ENCODE results near the gene ARHGAP12.

ARHGAP12 gene

DNA sequence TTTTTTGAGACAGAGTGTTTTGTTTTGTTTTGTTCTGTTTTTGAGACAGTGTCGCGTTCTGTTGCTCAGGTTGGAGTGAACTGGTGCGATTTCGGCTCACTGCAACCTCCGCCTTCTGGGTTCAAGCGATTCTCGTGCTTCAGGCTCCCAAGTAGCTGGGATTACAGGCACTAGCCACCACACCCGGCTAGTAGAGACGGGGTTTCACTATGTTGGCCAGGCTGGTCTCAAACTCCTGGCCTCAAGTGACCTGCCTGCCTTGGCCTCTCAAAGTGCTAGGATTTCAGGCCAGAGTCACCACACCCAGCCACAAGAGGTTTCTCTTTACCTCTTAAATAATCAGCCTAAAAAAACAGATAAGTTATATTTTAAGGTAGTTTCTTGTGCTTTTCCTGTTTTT, 8.7 kb upstream of the ARHGAP12 start:
- Histone ChIP-seq H3K27me3 (ENCODE audit: insufficient read depth, low read length, poor library complexity) (no peaks in the 10 kb centered on the region), H3K4me2 (ENCODE audit: low read length) (no peak overlapping the region), H3K79me1 (ENCODE audit: low read length) (no peaks in the 10 kb centered on the region), H3K4me3 (ENCODE audit: low read length) (no peak overlapping the region), H3K4ac (ENCODE audit: low read depth, low read length) (no peak overlapping the region), H3K23ac (ENCODE audit: low read length) (no peak overlapping the region), H3K4me1 (ENCODE audit: control insufficient read depth, low read depth, low read length) (no peaks in the 10 kb centered on the region), H3K79me2 (ENCODE audit: control insufficient read depth, insufficient read depth, low read length) (no peaks in the 10 kb centered on the region), H3K9ac (ENCODE audit: low read length) (no peak overlapping the region), H4K5ac (ENCODE audit: low read length) (no peak overlapping the region), H2BK120ac (ENCODE audit: low read depth, low read length) (no peak overlapping the region), H3K18ac (ENCODE audit: low read length) (no peak overlapping the region), H3K27ac (ENCODE audit: low read depth, low read length) (no peak overlapping the region), H2BK15ac (replicated peaks; ENCODE audit: low read depth) (no peak overlapping the region), H3K36me3 (ENCODE audit: control insufficient read depth, insufficient read depth, low read length) (no peaks in the 10 kb centered on the region), H2BK5ac (ENCODE audit: low read length) (no peak overlapping the region), H4K8ac (ENCODE audit: low read depth, low read length) (no peak overlapping the region), H3K56ac (ENCODE audit: low read length) (no peak overlapping the region), H2AK5ac (ENCODE audit: low read length) (no peak overlapping the region)
- WGBS (ENCODE audit: extremely low coverage, insufficient coverage, low lambda C conversion rate) = no CpG with 5 or more reads among the region's 9 CpGs
- DNase-seq = no peak

DNA sequence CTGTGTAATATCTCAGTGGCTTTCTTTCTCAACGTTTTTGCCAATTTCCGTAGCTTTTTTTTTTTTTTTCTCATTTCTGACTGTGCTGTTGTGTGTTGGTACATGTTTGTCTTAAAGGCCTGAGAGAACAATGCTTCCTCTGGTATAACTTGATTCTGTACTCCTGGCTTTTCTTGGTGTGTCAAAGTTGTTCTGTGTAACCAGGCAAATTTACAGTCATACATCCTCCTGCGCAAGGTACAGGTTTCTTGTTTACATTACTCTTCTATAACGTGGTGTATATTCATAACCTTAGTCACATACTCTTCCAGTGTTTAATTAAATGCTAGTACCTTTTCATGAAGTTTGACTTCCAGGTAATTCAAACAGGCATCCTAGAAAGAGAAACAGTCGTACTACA, 8.3 kb upstream of the ARHGAP12 start:
- H3K79me1 ChIP-seq (ENCODE audit: low read length) = no peaks in the 10 kb centered on the region
- H2BK120ac ChIP-seq (ENCODE audit: low read depth, low read length) = no peak overlapping the region
- H3K4me2 ChIP-seq (ENCODE audit: low read length) = no peak overlapping the region
- H3K4ac ChIP-seq (ENCODE audit: low read depth, low read length) = no peak overlapping the region
- H2BK15ac ChIP-seq (replicated peaks; ENCODE audit: low read depth) = no peak overlapping the region
- no peak overlapping the region for H3K23ac ChIP-seq (ENCODE audit: low read length)
- no CpG with 5 or more reads among the region's 5 CpGs for WGBS (ENCODE audit: extremely low coverage, insufficient coverage, low lambda C conversion rate)
- no peaks in the 10 kb centered on the region for H3K27me3 ChIP-seq (ENCODE audit: insufficient read depth, low read length, poor library complexity)
- no peak overlapping the region for H2AK5ac ChIP-seq (ENCODE audit: low read length)
- no peak overlapping the region for H3K18ac ChIP-seq (ENCODE audit: low read length)
- no peak overlapping the region for H3K9ac ChIP-seq (ENCODE audit: low read length)
- no peaks in the 10 kb centered on the region for H3K4me1 ChIP-seq (ENCODE audit: control insufficient read depth, low read depth, low read length)
- H3K56ac ChIP-seq (ENCODE audit: low read length) = peak overlapping the region; percentile 25
- no peaks in the 10 kb centered on the region for H3K36me3 ChIP-seq (ENCODE audit: control insufficient read depth, insufficient read depth, low read length)
- H4K8ac ChIP-seq (ENCODE audit: low read depth, low read length) = no peak overlapping the region
- no peak for DNase-seq
- H4K5ac ChIP-seq (ENCODE audit: low read length) = no peak overlapping the region
- H3K4me3 ChIP-seq (ENCODE audit: low read length) = no peak overlapping the region
- no peaks in the 10 kb centered on the region for H3K79me2 ChIP-seq (ENCODE audit: control insufficient read depth, insufficient read depth, low read length)
- H2BK5ac ChIP-seq (ENCODE audit: low read length) = no peak overlapping the region
- H3K27ac ChIP-seq (ENCODE audit: low read depth, low read length) = no peak overlapping the region

DNA sequence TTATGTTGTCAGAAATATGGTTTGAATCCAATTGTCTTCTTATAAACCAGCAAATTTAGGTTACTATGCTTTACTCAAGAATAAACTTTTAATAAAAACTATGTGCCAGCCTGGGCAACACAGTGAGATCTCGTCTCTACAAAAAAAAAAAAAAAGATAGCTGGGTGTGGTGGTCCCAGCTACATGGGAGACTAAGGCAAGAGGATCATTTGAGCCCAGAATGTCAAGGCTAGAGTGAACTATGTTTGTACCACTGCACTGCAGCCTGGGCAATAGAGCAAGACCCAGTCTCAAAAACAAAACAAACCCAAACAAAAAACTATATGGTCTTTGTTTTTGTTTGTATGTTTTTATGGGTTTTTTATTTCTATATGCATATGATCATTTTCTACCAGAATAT, 7.5 kb upstream of the ARHGAP12 start:
- Histone ChIP-seq H2AK5ac (ENCODE audit: low read length) (no peak overlapping the region), H3K9ac (ENCODE audit: low read length) (no peak overlapping the region), H3K27me3 (ENCODE audit: insufficient read depth, low read length, poor library complexity) (no peaks in the 10 kb centered on the region), H3K36me3 (ENCODE audit: control insufficient read depth, insufficient read depth, low read length) (no peaks in the 10 kb centered on the region), H3K4me3 (ENCODE audit: low read length) (no peak overlapping the region), H3K4ac (ENCODE audit: low read depth, low read length) (no peak overlapping the region), H4K5ac (ENCODE audit: low read length) (no peak overlapping the region), H3K18ac (ENCODE audit: low read length) (no peak overlapping the region), H3K56ac (ENCODE audit: low read length) (no peak overlapping the region), H2BK5ac (ENCODE audit: low read length) (no peak overlapping the region), H3K79me1 (ENCODE audit: low read length) (no peaks in the 10 kb centered on the region), H2BK15ac (replicated peaks; ENCODE audit: low read depth) (no peak overlapping the region), H3K4me2 (ENCODE audit: low read length) (no peak overlapping the region), H3K27ac (ENCODE audit: low read depth, low read length) (no peak overlapping the region), H4K8ac (ENCODE audit: low read depth, low read length) (no peak overlapping the region), H3K4me1 (ENCODE audit: control insufficient read depth, low read depth, low read length) (no peaks in the 10 kb centered on the region), H3K23ac (ENCODE audit: low read length) (no peak overlapping the region), H3K79me2 (ENCODE audit: control insufficient read depth, insufficient read depth, low read length) (no peaks in the 10 kb centered on the region), H2BK120ac (ENCODE audit: low read depth, low read length) (no peak overlapping the region)
- no peak for DNase-seq
- WGBS (ENCODE audit: extremely low coverage, insufficient coverage, low lambda C conversion rate) = no CpG with 5 or more reads among the region's 1 CpG

DNA sequence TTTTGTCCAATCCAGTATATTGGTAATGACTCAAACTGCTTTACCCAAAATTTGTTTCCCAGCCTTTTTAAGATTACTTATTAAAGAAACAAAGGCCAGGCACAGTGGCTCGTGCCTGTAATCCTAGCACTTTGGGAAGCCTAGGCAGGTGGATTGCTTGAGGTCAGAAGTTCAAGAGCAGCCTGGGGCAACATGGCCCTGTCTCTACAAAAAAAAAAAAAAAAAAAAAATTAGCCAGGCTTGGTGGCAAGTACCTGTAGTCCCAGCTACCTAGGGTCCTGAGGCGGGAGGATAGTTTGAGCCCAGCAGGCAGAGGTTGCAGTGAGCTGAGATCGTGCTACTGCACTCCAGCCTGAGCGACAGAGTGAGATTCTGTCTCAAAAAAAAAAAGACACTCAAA, 7.0 kb upstream of the ARHGAP12 start:
- Histone ChIP-seq H3K79me2 (ENCODE audit: control insufficient read depth, insufficient read depth, low read length) (no peaks in the 10 kb centered on the region), H3K18ac (ENCODE audit: low read length) (no peak overlapping the region), H2BK5ac (ENCODE audit: low read length) (no peak overlapping the region), H3K27ac (ENCODE audit: low read depth, low read length) (no peak overlapping the region), H3K4me3 (ENCODE audit: low read length) (no peak overlapping the region), H3K4ac (ENCODE audit: low read depth, low read length) (no peak overlapping the region), H3K9ac (ENCODE audit: low read length) (no peak overlapping the region), H3K23ac (ENCODE audit: low read length) (no peak overlapping the region), H2BK15ac (replicated peaks; ENCODE audit: low read depth) (no peak overlapping the region), H3K27me3 (ENCODE audit: insufficient read depth, low read length, poor library complexity) (no peaks in the 10 kb centered on the region), H3K4me2 (ENCODE audit: low read length) (no peak overlapping the region), H3K36me3 (ENCODE audit: control insufficient read depth, insufficient read depth, low read length) (no peaks in the 10 kb centered on the region), H4K5ac (ENCODE audit: low read length) (no peak overlapping the region), H2BK120ac (ENCODE audit: low read depth, low read length) (no peak overlapping the region), H2AK5ac (ENCODE audit: low read length) (no peak overlapping the region), H3K79me1 (ENCODE audit: low read length) (no peaks in the 10 kb centered on the region), H3K4me1 (ENCODE audit: control insufficient read depth, low read depth, low read length) (no peaks in the 10 kb centered on the region), H4K8ac (ENCODE audit: low read depth, low read length) (no peak overlapping the region), H3K56ac (ENCODE audit: low read length) (no peak overlapping the region)
- WGBS (ENCODE audit: extremely low coverage, insufficient coverage, low lambda C conversion rate) = no CpG with 5 or more reads among the region's 4 CpGs
- DNase-seq = peak; percentile 35

DNA sequence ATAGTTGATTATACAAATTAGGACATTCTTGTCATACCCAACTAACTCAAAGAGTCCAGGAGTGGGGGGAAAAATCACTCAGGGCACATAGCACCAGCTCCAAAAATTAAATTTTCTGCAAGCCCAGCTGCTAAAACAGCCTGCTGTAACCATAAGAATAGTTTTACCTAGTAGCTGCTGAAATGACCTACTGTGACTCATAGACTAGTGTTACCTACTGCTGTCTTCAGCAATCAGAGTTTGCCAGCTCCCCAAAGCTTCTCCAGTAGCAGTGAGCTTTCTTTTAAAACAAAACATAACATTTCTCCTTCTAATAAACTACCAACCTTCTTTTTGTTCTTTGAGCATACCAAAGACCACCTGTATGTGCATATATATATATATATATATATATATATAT, 4.2 kb upstream of the ARHGAP12 start:
- DNase-seq = no peak
- H4K8ac ChIP-seq (ENCODE audit: low read depth, low read length) = no peak overlapping the region

DNA sequence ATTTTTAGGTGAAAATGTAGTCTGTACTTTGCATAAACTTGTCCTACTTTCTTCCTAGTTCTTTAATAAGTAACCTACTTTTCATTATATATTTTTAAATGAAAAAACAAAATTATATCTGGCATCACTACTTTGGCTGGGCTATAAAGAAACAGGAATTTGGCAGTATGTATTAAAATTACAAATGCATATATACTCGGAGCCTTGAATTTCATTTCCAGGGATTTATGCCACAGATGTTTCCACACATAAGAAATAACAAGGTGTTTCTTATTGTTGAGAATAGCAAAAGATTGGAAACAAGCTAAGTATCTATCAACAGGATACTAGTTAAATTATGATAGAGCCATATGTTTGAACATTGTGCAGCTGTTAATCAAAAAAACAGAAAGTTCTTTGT, 2.2 kb upstream of the ARHGAP12 start:
- H2AK5ac ChIP-seq (ENCODE audit: low read length) = no peak overlapping the region
- no CpG with 5 or more reads among the region's 1 CpG for WGBS (ENCODE audit: extremely low coverage, insufficient coverage, low lambda C conversion rate)

More for the DNA sequence above, 4.2 kb upstream of the ARHGAP12 start:
- H2BK120ac ChIP-seq (ENCODE audit: low read depth, low read length) = no peak overlapping the region
- no peak overlapping the region for H3K4ac ChIP-seq (ENCODE audit: low read depth, low read length)
- H3K4me2 ChIP-seq (ENCODE audit: low read length) = no peak overlapping the region
- peaks cover 3% of the 10 kb centered on the region for H3K79me2 ChIP-seq (ENCODE audit: control insufficient read depth, insufficient read depth, low read length)
- no peaks in the 10 kb centered on the region for H3K27me3 ChIP-seq (ENCODE audit: insufficient read depth, low read length, poor library complexity)
- no peak overlapping the region for H3K56ac ChIP-seq (ENCODE audit: low read length)
- no peak overlapping the region for H3K18ac ChIP-seq (ENCODE audit: low read length)
- no peak overlapping the region for H2BK15ac ChIP-seq (replicated peaks; ENCODE audit: low read depth)
- H2BK5ac ChIP-seq (ENCODE audit: low read length) = no peak overlapping the region
- H3K23ac ChIP-seq (ENCODE audit: low read length) = no peak overlapping the region
- H3K27ac ChIP-seq (ENCODE audit: low read depth, low read length) = no peak overlapping the region
- no peak overlapping the region for H3K9ac ChIP-seq (ENCODE audit: low read length)
- no peak overlapping the region for H2AK5ac ChIP-seq (ENCODE audit: low read length)
- H3K4me1 ChIP-seq (ENCODE audit: control insufficient read depth, low read depth, low read length) = peaks cover 6% of the 10 kb centered on the region
- H3K36me3 ChIP-seq (ENCODE audit: control insufficient read depth, insufficient read depth, low read length) = no peaks in the 10 kb centered on the region
- no peaks in the 10 kb centered on the region for H3K79me1 ChIP-seq (ENCODE audit: low read length)
- no peak overlapping the region for H4K5ac ChIP-seq (ENCODE audit: low read length)
- H3K4me3 ChIP-seq (ENCODE audit: low read length) = no peak overlapping the region

More for the DNA sequence above, 2.2 kb upstream of the ARHGAP12 start:
- no peak overlapping the region for H2BK120ac ChIP-seq (ENCODE audit: low read depth, low read length)
- H3K4ac ChIP-seq (ENCODE audit: low read depth, low read length) = no peak overlapping the region
- peaks cover 6% of the 10 kb centered on the region for H3K4me1 ChIP-seq (ENCODE audit: control insufficient read depth, low read depth, low read length)
- H3K18ac ChIP-seq (ENCODE audit: low read length) = no peak overlapping the region
- H4K5ac ChIP-seq (ENCODE audit: low read length) = no peak overlapping the region
- DNase-seq = no peak
- H3K9ac ChIP-seq (ENCODE audit: low read length) = no peak overlapping the region
- no peak overlapping the region for H2BK15ac ChIP-seq (replicated peaks; ENCODE audit: low read depth)
- no peak overlapping the region for H2BK5ac ChIP-seq (ENCODE audit: low read length)
- H3K4me2 ChIP-seq (ENCODE audit: low read length) = no peak overlapping the region
- no peak overlapping the region for H3K23ac ChIP-seq (ENCODE audit: low read length)
- H3K27ac ChIP-seq (ENCODE audit: low read depth, low read length) = no peak overlapping the region
- peaks cover 2% of the 10 kb centered on the region for H3K79me1 ChIP-seq (ENCODE audit: low read length)
- H3K4me3 ChIP-seq (ENCODE audit: low read length) = no peak overlapping the region
- H3K56ac ChIP-seq (ENCODE audit: low read length) = no peak overlapping the region
- H4K8ac ChIP-seq (ENCODE audit: low read depth, low read length) = no peak overlapping the region
- no peaks in the 10 kb centered on the region for H3K36me3 ChIP-seq (ENCODE audit: control insufficient read depth, insufficient read depth, low read length)
- no peaks in the 10 kb centered on the region for H3K27me3 ChIP-seq (ENCODE audit: insufficient read depth, low read length, poor library complexity)
- peaks cover 18% of the 10 kb centered on the region for H3K79me2 ChIP-seq (ENCODE audit: control insufficient read depth, insufficient read depth, low read length)

All from mesendoderm (in vitro differentiated cells).